Renal cortical epithelial cell (primary cell): ENCODE measurements around the gene BEGAIN. TPM values are rescaled to one million over a fixed set of nuclear protein-coding genes. Genes with fewer than 3 reads are reported as not detected.

ENCODE experiments used
- DNase-seq: peaks from one replicate; pipeline ENCODE4 v3.0.0-alpha.2; 2011; ENCODE audit warnings: low read depth
- total RNA-seq: library from RNA; depleted of rRNA; stranded (reverse); fragments of >200 nt; gene quantifications from 2 replicates; pipeline ENCODE4 v1.2.3, GENCODE V29; 2014

The BEGAIN gene
- total RNA-seq, 1 donor from 2014 or later: 1.0 TPM

GRCh38 chr14:100536721-100537445 lies 50.3 kb downstream of the BEGAIN start:
- DNase-seq: no peak

GRCh38 chr14:100536121-100536510 lies 51.1 kb downstream of the BEGAIN start:
- no peak for DNase-seq

DNA sequence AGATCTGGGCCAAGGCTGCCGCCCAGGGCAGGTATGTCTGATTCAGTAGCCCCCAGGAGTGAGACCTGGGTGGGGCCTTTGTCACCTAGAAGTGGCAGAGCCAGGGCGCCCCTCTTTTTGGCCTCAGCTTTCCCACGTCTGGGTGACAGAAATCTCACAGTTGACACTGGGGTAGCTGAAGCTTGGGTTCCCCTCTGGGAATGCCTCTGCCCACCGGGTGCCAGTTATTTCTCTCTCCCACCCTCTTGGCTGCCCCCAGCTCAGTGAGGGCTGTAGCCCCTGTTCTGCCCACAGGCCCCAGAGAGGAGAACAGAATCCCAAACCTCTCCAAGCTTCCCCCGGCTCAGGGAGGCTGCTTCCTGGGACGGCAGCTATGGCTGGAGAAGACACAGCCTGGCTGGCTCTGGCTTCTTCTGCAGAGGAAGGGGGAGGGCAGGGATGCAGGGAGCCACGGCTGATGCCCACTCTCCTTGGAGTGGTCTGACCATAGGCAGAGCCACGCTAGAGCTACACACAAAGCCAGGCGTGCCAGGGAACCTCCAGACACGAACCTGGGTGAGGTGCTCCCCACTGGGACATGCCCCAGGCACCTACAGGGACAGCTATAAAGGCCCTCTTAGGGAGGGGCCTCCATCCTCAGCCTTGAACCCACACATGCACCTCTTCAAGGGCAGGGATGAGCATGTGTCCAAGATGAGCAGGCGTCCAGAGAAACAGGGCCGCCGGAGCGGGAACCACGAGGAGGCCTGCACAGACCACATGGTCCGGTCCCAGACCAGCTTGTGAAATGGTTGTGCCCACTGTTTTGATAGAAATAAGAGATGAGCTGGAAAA lies 51.7 kb downstream of the BEGAIN start:
- no peak for DNase-seq

DNA sequence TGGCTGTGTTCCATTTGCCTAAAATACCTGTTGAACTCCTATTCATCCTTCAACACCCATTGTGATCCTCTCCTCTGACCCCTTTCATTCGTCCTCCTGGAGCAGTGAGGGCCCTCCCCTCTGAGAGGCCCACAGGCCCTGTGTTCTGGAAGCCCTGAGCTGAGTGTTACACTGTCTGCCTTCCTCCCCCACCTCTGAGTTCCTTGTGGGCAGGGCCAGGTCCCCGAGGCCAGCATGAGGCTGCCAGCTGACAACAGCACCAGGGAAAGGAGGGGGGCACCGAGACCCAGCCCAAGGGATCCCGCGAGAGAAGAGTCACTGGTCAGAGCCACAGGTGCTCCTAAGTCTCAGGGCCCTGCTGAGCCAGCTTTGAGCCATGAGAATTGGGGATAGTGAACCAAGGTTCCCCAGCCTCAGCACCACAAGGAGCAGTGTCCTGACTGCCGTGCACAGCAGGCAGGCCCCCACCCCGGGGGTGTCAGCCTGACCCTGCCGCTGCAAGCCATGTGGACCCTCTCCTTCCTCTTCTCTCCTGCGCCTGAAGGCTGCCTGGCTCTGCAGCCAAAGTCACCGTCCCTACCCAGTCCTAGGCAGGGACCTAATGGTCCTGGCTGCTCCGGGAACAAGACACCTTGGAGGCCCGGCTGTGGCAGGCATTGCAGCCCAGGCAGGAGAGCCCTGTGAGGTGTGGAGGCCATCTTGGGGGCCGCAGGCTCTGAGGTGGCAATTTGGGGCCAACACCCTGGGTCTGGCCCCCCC lies 52.5 kb downstream of the BEGAIN start:
- DNase-seq: no peak

DNA sequence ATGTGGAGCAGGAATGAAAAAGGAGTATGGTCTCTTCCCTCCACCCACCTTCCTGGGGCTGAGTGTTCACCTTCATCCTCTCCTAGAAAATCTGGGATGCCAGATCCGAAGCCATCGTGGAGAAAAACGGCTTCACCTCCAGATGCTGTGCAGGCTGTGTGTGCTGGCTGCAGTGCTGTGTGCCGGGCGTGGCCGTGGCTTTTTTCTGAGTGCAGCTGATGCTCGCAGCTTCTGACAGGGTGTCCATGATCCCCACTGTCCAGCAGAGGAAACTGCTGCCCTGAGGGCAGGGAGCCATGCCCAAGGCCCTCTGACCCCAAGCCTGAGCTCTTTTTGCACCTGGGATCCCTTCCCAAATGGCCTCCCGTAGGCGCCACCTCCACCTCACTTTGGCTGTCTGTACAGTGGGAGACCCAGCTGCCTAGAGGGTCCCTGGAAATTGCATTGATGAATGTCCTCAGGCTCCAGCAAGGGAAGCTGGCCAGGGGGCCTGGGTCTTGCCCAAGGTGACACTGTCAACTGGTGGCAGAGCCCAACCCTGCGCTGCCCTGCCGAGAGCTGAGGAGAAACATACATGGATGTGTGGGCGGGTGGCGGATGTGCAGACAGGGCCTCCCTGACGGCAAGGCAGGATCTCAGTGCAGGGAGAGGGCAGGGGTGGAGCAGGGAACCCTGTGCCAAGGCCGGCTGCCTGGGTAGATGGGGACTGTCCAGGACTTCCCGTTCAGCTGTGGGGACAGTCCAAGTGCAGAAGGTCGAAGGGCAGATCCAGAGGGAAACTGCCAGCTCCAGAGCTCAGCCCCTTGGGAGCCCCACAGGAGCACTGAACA lies 53.3 kb downstream of the BEGAIN start:
- no peak for DNase-seq

DNA sequence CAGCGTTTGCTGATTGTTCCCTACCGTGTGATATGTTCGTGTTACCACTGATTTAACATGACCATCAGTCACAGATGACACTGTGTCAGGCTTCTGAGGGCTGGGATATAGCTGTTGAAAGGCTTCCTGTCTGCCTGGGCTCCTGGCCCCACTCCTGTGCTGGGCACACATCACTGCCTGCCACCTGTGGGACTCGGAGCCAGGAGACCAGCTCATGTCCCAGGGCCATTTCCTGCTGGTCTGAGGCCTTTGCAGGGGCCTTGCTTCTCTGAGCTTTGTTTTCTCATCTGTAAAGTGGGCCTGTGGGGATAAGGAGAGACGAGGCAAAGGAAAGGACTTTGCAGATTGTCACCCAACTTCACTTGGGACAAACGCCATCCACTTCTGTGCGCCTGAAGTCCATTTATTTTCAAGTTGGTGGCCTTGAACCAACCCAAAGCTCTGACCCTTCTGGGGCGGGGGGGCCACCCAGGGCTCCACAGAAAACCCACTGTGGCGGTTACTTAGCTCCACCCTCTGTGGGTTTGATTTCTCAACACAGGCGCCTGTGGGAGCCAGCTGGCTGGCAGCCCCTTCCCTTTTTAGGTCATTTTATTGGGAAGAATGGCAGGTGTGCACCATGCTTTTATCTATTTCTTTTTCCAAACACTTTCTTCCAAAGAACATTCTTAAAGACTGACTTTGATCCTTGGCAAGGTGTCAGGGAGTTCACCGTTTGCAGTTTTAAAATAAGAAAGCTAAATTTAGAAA lies 54.1 kb downstream of the BEGAIN start:
- peak; percentile 1 for DNase-seq

GRCh38 chr14:100532154-100532861 lies 54.9 kb downstream of the BEGAIN start:
- DNase-seq: no peak

GRCh38 chr14:100531152-100532121 lies 55.8 kb downstream of the BEGAIN start:
- DNase-seq: no peak

DNA sequence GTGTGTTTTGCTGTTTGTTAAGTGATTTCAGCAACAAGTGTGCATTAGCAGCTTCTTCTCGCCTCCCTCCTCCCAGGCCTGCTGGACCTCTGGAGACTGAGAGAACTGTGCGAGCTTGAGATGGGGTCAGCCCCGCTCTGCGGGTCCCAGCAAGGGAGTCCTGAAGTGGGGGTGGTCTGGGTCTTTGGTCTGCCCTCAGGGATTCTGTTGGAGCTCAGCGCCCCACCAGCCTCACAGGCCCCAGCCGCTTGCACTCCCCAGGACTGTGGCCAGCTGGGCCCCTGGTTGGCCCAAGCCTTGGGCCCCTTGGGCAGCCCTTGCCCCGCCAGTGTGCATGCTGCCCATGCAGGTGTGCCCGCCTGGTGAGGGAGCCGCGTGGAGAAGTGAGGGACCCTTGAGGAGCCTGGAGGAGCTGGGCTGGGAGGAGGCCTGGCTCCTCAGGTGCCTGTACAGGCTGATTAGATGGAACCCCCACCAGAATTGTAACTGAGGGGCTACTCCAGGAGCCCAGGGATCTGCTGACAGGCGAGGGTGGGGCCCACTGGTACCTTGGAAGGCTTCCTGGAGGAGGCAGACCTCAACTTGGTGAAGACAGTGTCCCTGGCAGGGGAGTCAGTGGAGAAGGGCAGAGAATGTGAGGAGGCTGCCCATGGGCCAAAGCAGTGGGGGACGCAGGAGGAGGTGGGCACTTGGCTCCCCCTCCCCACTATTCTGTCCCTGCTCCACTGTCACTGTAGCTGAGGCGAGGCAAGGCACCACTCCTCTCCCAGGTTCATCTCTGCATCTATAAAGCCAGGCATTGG lies 56.7 kb downstream of the BEGAIN start:
- no peak for DNase-seq

- DNase-seq: no peak
Measured at GRCh38 chr14:100529561-100530031, 57.6 kb downstream of the BEGAIN start.

DNA sequence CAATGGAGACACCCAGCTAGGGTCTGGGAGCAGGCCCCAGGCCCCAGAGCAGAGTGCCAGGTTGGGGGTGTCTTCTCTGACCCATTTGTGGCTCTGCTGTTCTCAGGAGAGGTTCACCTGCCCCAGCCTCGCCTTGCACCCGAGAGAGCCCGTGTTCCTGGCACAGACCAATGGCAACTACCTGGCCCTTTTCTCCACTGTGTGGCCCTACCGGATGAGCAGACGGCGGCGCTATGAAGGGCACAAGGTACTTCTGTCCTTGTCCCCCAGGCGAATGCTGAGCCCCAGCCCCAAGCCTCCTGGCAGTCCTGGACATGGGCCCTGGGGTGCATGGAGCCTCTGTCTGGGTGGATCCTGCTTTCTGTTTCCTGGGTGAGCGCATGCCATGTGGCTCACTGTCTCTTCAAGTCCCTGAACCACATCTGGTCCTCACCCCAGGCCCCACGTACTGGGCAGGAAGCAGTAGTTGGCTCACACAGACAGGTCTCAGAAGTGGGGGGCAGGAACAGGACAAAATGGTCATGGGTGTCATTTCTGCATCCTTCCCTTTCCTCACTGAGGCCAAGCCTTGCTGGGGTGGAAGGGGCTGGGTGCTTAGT lies 58.2 kb downstream of the BEGAIN start:
- no peak for DNase-seq

DNA sequence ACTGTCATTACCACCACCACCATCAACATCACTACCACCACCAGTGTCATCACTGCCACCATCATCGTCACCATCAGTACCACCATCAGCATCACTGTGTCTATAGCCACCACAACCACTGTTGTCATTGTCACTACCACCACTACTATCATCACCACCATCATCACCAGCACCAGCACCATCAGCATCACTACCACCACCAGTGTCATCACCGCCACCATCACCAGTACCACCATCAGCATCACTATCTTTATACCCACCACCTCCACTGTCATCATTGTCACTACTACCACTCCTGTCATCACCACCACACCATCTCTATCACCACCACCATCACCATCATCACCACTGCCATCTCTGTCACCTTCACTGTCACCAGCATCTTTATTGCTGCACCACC lies 60.6 kb downstream of the BEGAIN start:
- no peak for DNase-seq

DNA sequence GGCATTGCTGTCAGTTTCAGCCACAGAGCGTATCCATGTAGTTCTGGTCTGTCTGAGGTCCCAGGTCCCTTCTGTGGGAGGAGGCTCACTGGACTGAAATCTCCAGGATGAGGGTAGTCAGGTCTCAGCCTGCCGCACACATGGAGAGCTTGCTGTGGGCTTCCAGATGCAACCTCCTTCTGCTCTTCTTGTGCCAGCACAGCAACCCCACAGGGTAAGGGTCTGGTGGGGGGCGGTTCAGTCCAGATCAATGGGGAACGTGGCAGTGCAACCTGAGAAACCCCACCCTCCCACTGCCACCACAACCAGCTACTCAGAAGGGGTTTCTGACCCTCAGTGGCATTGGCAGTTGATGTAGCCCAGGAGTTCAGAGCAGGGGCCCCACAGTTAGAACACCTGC lies 61.2 kb downstream of the BEGAIN start:
- DNase-seq: no peak

- DNase-seq: no peak
Measured at GRCh38 chr14:100525615-100526014, 61.6 kb downstream of the BEGAIN start.

- DNase-seq: no peak
Measured at GRCh38 chr14:100524933-100525243, 62.3 kb downstream of the BEGAIN start.

DNA sequence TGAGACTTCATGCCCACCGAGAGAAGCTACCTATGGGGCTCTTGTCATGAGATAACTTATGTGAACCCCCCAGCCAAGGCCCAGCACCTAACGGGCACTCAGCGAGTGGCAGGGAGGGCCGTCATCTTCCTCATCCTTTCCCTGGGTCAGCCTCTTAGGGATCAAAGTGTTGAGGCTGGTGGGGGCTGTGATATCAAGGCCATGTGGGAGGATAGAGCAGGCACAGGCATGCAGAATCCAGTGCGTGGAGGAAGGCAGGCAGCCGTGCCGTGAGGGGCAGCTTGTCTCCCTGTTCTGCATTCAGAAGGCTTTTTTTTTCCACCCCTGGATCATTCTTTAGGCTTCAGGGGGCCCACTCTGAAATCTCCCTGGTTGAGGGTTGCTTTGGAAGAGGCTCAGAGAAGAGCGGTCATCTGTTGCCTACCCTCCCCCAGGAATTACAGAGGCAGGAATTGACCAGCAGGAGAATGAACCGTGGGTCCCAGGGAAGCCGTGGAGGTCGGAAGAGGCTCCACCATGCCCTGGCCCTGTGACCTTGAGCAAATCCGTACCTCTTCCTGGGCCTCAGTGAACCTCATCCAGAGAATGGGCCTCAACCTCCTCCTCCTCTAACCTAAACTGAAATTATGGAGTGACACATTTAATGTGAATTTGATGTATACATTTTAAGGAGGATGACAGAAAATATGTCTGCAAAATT lies 62.8 kb downstream of the BEGAIN start:
- no peak for DNase-seq

- no peak for DNase-seq
Measured at GRCh38 chr14:100523843-100524169, 63.4 kb downstream of the BEGAIN start.
